Measurements from ENCODE around the gene SKAP1.

GRCh38 chr17:48084932-48085331 lies 345.1 kb downstream of the SKAP1 start:
- TF ChIP-seq POLR2A (IDR thresholded peaks at IDR 0.05; ENCODE audit: low read depth, low read length) (no peak), SPI1 (IDR thresholded peaks at IDR 0.05; ENCODE audit: low read depth, low read length) (no peak), TAF1 (IDR thresholded peaks at IDR 0.05; ENCODE audit: low read depth, low read length) (no peak), POLR2AphosphoS5 (IDR thresholded peaks at IDR 0.05; ENCODE audit: low read depth, low read length) (no peak)
